ENCODE measurements around the gene NHEJ1.

NHEJ1 gene

DNA sequence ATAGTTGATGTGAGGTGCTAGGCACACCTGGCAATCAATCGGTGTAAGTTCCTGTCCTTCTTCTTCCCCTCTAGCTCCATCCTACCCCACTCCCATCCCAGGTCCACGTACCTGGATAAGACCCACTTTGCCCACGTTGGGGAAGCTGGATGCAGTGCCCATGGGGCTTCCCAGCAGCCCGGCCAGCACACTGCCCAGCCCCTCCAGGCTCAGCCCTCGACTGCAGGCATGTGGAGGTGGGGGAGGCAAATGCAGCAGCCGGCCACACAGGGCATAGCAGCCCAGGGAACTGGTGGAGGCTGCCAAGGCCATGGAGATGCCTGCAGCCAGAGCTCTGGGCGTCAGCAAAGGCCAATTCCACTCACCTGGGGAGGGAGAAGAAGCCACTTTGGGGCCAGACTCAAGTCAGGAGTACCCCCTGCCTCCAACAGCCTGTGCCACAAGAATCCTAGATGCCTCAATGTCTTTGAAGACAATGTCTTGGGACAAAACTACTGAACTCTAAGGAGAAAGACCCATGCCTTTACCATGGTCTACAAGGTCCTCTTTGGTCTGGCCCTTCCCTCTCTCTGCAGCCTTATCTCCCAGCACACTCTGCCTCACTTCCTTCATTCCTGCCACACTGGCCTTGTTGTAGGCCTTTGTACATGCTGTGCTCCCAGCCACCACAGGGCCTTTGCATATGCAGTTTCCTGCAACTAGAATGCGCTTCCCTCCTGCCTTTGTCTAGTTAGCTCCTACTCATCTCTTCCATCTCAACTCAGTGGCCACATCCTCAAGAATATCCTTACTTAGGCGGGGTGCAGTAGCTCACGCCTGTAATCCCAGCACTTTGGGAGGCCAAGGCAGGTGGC lies 4.7 kb upstream of the NHEJ1 start:
- no peak for DNase-seq

DNA sequence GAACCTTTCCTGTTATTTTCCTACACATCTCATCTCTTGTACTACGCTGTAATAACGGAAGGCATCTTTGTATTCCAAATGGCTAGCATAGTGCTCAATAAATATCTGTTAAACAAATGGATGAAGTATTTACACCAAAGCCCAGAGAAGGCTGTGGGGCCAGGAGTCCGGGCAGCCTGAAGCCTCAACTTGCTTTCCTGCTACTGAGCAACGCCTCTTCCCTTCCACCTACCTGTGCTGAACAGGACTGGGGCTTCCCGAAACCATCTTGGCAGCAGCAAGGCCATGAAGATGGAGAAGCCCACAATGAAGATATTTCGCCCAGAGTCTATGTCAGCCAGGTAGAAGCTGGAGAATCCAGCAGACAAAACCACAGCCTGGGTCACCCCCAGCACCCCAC lies 2.5 kb upstream of the NHEJ1 start:
- DNase-seq: no peak

DNA sequence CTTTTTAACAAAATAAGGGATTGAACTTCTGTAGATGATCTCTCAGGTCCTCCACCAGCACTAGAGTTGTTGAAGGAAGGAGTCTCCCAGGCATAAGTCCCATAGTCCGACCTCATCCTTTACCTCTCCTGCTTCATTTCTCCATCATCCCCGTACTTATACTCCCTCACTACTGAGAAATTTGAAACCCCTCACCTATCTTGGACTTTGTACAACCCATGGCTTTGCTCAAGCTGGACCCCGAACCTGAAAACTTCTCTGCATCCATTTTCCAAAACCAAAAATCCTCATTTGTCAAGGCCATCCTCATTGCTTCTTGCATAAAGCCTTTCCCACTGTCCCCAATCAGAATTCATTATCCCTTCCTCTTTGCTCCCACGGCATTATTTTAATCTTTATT lies 482 bp upstream of the NHEJ1 start:
- DNase-seq: no peak

DNA sequence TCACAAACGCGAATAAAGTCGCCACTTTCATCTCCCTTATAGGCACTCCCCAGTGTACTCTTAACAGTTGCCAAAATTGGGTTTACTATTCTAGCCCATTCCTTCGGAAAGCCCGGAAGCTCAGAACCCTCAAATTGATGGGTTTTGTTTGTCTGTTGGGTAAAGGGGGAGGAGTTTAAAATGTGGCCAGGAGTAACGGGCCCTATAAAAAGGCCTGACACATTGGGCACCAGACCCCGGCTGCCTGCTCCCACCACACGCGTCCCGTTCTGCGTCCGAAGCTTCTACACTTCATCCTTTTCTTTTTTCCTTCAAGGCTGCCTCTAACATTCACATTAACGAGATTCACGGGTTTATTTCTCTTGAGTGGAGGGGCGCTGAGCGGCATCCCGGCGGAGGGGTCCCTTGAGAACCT lies 837 bp downstream of the NHEJ1 start:
- no peak for DNase-seq

DNA sequence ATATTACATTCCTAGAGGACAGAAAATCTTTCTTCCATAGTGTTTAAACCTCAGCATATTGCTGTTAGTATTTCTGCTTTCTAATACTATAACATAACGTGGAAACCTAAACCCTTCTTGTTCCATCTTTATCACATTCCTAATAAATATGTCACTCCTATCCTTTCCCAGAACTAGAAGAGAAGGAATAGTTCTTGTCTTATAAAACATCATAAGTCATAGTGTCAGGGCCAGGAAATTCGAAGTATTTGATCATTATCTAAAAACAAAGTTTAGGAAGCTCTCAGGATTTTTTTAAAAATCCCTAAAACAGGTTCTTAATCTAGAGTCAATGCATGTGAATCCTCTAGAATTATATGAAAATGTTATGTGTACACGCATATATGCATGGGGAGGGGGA lies 2.0 kb downstream of the NHEJ1 start:
- no peak for DNase-seq

DNA sequence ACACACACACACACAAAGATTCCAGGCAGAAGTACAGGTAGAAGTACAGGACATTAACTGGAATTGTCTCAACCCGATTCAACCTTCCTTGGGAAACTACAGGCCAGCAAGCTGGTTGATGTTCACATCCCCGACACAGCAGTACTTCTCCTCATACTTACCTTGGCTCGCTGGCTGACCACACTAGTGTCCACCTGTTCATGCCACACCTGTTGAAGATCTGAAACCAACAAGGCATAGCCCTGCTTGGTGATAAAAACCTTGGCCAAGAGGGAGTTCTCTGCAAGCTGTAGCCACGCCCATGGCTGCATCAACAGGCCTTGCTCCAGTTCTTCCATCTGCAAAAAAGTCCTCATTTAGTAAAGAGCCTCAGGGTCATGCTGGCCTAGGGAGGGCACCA lies 2.6 kb downstream of the NHEJ1 start:
- no peak for DNase-seq

DNA sequence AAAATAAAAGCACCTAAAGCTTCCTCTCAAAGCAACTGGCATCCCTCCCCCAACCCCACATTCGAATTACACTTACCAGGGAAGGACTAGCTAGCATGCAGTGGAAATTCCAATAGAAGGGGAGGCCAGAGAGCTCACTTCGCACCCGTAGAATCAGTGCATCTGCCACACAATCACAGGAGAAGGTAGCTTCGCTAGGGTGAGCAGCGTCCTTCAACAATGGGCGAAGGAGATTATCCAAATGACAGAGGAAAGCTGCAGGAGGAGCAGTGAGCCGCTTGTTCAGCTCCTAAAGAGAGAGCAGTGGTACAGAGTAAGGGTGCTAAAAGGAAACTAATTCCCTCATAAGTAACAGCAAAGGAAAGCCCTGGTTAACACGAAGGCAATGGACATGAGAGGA lies 3.2 kb downstream of the NHEJ1 start:
- DNase-seq: no peak

DNA sequence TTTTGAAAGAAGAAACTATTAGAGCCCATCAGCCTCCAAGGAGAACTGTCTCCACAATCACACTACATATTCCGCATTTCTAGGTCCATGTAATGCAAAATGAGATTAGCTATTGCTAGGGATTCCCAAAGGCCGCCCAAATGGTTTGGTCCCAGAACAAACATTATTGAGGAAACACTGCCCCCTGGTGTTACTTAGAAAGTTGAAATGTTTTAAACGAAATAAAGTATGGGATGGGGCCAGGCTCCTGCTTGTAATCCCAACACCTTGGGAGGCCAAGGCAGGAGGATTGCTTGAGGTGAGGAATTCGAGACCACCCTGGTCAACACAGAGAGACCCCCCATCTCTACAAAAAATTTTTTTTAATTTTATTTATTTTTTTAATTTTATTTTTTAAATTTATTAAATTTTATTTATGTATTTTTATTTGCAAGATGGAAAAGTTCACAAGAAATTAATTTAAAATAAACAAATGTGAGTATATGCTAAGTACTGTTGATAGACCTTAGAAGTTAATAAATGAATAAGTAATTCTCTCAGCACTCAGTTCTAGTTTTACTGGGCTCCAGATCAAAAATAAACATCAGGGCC lies 5.5 kb downstream of the NHEJ1 start:
- no peak for DNase-seq

DNA sequence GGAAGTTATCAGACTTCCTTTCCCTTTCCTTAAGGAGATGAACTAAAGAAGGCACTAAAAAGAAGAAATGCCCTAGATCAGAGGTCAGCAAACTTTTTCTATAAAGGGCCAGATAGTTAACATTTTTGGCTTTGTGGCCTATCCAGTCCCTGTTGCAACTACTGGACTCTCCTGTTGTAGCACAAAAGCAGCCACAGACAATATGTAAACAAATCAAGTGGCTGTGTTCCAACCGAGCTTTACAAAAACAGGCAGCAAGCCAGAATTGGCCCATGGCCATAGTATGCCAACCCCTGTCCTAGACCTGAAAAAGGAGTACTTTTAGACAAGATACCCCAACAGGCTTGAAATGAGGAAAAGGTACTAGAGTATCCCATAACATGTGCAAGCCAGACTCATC lies 10.9 kb downstream of the NHEJ1 start:
- DNase-seq: no peak

DNA sequence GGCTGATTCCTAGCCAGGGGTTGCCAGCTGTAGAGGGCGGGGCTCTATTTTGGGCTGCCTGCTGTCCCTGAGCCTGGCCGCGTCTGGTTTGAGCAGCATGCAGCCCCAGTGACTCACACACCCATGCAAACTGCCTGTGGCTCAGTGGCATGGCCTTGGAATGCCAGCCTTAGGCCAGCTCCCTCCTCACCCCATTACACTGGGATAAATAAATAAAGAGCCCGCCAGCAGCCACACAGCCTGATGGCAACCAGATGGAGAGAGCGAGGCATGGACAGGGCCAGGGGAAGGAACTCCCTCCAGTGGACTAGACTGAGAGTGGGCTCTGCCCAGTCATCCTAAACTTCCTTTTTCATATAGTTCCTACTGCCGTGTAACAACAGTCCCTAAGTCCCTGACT lies 18.3 kb downstream of the NHEJ1 start:
- DNase-seq: no peak

DNA sequence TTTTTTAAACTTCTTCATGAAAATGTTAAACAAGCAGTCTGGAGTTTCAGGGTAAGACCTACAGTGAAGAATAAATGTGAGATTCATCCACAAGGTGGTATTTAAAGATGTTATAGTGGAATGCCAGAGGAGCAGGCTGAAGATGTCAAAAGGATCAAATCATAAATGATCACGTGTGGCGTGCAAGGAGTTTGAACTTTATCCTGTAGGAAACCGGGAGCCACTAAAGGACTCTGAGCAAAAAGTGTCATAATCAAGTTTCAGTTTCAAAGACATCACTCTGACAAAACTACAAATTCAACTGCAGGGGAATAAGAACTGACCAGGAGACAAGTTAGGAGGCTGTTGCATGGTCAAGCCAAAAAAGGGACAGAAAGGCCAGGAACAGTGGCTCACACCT lies 19.9 kb downstream of the NHEJ1 start:
- DNase-seq: no peak

DNA sequence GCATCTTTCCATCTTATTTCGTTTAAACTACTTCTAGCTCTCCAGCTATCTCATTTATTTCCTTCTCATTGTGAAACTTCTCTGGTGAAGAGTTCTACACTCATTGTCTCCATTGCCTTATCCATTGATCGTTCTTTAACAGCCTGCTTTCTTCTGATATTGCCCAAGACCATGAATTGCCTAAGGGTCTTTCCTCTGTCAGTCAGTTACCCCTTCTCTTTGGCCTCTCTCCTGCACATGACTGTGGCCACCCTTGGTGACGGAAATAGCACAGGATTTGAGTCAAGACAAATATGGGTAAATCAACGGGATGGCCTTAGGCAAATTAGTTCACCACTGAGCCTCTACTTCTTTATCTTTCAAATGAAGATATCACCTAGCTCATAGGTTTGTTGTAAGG lies 26.6 kb downstream of the NHEJ1 start:
- no peak for DNase-seq

DNA sequence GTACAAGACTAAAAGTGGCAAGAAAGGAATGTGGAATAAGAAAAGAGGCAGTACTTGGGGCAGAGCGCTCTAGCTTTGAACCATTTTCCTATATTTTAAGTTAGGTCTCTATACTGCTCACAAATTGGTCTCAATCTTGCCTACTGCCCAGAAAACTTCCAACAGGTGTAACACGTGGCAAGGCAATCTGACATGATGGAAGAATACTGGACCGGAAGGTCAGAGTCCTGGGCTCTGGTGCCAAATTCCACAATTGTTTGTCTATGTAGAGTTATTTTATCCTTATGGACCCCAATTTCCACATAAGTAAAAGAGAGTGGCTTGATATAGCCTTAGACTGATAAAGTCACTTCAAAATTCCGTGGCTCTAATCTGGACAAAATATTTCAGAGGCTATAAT lies 28.9 kb downstream of the NHEJ1 start:
- no peak for DNase-seq

DNA sequence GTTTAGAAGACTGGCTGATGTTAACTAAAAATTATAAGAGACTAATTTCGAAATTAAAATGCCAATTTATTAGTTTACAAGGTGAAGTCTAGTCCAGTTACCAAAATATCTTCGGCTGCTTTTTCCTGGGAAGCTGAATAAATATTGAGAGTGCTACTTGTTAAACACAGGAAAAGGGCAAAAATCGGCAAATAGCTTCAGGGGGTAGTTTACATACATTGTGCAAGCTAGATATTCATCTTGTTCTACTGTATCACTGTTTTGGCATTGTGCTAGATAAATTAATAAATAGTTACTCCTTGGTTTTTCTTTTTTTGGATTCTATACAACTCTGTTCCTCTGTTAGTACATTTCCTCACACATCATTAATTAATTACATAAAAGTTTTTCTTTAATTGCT lies 29.3 kb downstream of the NHEJ1 start:
- DNase-seq: no peak

DNA sequence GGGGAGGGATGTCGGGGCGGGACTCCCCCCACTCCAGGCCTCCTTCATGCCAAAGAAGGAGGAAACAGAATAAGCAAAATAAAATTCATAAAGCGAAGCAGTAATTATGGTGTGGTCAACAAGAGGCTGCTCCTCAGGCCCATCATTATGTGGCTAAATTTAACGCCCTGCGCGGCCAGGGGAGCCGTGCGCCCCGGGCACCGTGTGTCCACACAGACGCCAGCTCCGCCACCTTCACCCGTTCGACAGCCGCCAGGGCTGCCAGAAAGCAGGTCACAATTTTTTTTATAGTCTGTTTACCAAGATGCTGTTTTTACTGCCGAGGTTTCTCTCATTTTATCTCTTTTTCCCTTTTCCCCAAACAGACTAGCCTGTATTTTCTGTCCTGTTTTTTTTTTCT lies 31.0 kb downstream of the NHEJ1 start:
- DNase-seq: no peak

DNA sequence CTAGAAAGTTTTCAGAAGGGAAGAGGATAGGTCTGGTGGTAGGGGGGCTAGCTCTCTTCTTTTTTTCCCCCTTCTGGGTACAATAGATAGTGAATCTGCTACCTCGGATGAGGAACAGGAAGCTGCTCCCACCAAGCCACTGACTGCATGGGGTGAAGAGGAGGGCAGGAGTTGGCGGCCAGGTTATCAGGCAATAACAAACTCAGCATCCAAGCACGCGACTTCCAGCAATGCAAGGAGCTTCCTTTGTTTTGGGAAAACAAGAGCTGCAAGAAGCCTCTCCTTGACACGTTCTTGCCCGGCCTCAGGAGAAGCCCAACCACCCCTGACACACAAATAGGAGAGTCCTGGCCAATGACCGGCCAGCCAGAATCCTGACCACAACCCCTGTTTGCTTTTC lies 32.2 kb downstream of the NHEJ1 start:
- no peak for DNase-seq

DNA sequence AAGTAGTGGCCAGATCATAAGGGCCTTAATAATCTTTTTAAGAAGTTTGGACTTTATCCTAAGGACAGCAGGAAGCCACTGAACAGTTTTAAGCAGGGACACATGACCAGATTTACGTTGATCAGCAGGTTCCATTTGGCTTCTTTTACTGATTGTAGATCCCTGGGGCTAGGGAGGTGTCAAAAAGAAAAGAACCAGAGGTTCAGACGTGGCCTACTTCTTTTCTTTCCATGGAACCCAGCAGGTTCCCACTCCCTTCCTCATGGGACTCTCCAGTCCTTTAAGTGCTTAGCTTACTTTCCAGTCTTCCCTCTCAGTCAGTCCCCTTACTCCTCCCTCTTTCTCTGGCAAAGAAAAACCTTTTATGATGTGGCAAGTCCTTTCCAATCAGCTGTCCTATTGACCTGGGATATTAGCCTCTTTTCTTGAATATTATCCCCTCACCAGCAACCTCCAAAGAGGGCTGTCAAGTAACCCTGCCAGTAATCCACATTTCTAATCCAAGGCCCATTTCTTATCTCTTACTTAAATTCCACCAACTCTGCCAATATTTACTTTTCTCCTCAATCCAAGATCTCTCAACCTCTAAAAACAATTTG lies 33.5 kb downstream of the NHEJ1 start:
- no peak for DNase-seq

DNA sequence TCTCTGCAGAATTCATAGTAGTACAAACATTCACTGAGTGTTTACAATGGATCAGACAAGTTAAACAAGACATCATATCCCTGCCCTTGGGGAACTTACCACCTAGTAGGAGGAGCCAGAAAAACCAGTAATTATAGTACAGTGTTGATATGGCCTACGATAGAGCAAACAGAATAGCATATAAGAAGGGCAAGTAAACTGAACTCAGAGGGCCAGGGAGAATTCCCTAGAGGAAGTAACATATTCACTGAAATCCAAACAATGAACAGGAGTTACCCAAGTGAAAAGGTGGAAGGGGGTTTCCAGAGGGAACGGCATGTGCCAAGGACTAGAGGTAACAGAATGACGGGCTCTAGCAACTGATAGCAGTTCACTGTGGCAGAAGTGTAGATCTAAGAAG lies 34.1 kb downstream of the NHEJ1 start:
- no peak for DNase-seq

DNA sequence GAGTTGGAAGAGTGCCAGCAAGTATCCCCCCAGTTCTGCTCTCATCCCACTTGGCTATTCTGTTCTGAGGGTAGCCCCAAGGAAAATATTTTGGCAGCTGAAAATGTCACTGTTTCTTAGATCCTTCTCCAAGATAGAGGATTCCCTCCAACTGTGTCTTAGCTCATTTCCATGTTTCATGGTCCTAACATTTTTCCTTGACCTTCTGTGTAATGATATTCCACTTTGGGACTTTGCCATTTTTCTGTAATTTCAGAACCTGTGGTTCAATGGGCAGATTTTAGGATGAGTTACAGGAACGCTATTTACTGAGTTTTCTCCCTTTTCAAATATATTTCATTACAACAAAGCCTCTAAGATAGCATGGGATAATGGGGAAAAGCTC lies 34.7 kb downstream of the NHEJ1 start:
- no peak for DNase-seq

DNA sequence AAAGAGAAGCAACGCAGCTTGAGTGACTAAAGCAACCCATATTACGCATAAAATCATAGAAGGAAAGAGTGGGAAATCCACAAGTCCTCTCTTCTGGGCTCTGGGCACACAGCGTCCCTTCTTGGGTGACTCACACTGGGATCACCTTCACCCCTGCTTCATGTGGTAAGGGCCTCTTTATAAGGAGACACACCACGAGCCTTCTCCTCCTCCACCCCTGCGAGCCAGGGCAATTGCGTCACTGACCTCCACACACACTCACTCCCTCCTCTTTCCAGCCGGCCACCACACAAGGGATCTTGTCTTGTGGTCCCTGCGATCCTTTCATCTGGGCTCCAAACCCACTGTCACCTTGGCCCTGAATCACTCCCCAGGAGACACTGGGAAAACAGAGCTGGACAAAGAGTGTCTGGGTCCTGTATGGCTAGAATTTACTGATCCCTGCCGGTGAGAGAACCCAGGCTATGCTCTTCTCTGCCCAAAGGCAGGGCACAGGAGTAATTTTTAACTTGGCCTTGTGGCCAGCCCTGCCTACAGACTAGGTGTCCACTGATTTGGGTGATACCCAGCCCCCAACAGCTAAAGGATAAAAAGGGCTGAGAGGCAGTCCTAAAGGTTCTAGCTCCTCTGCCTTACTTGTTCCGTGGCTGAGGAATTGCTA lies 35.3 kb downstream of the NHEJ1 start:
- DNase-seq: no peak

DNA sequence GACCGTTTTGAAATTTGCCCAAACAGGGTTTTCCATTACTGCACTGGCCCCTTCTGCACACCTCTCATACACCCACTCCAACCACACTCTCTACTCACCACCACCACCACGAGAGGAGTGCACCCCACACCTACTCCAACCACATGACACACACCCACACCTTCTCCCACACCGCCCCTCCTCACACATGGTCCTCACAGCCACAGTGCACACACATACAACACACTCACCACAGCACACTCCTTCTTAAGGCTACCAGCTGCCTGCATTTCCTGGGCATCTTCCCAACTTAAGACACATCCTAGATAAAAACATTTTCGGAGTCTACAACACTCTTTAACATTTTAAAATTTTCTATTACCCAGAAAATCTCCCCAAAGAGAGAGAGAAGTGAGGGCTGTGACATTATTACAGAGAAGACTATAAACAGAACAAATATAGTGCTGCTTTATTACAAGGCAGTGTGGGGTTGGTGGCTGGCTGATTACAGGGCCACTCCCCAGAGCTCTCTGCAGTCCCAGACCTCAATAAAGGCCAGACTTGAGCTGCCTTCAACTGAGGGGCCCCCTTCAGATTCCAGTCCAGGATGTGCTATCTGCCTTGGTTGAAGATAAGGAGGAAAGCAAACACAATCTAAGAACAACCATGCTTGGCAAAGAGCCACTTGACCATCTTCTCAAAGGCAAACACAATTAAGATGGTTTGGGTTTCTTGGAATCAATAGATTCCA lies 36.1 kb downstream of the NHEJ1 start:
- DNase-seq: peak; percentile 7 to 16

DNA sequence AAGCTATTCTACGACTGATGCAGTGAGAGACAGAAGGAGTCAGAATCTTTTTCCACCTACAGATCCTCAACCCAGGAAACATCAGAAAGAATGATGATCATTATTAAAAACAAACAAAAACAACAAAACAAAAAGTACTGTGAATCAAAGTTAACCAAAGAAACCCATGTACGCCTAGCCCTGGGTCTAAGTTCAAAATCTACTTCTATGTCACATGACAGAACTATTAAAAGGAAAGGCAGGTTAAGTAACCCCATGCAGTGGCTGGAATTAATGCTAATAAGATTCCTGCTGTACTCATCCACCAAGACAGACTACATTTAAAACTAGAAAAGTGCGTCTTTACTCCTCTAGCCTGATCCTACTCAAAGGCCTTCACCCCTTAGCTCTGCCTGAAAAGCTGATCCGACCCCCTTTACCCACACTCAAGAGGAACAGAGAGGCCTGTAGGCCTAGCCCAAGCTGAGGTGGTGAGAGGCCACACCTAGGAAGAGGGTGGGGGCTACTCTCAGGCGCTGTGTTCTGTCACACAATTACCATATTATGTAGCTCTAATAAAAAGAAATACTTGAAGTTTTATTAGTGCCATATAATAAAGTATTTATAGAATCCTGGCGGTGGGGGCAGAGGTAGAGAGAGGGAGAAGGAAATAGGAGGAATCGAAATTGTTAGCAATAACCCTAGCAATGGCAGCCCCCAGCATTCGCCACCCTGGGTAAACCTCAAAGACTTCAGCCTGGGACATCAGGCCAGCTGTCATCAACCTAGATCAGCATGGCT lies 37.1 kb downstream of the NHEJ1 start:
- DNase-seq: no peak
